HCT116 (cell line): ENCODE measurements around the gene MUC5B. TPM values are rescaled to one million over a fixed set of nuclear protein-coding genes. Genes with fewer than 3 reads are reported as not detected.

Experiments
- ATAC-seq: fragments of 200-7000 bp; cut with Tn5 transposase; 2 replicates; pipeline ENCODE4 v1.9.1; 2020; ENCODE audit warnings: mild to moderate bottlenecking, moderate library complexity
- BruUV-seq: library from RNA; stranded (reverse); fragments of 400-500 nt; replicated peaks from 2 replicates; lab custom pipeline; 2021; lab: Mats Ljungman, UMichigan
- CTCF ChIA-PET: fragments of 300-600 bp; sonication (Branson Sonifier 250); formaldehyde crosslinking; loops from one replicate; lab custom pipeline; 2021; ENCODE audit warnings: antibody characterized with exemption; lab: Charles Lee
- POLR2A ChIA-PET: fragments of 300-600, 350-600 bp; sonication (Branson Sonifier 250); formaldehyde crosslinking; loops from one replicate; lab custom pipeline; 2021; ENCODE audit warnings: antibody characterized with exemption; lab: Charles Lee
- RAD21 ChIA-PET, 2 experiments: fragments of 300-600 bp; sonication (Branson Sonifier 250); formaldehyde crosslinking; loops; one replicate each; lab custom pipeline; 2023; ENCODE audit warnings: low total read pairs in 2 of 2; ENCODE audit not compliant: uncharacterized antibody in 2 of 2, unreplicated experiment in 2 of 2, low non-redundant PET in 1 of 2; lab: Charles Lee
- DNase-seq: peaks from one replicate; pipeline ENCODE4 v3.0.0-alpha.2; 2010; ENCODE audit warnings: low read depth, low spot score
- H2AFZ ChIP-seq: fragments of 200-600 bp; shearing (Covaris generic), sonication (generic); 2 replicates; pipeline ENCODE4 v1.6.1; 2017; ENCODE audit warnings: low read depth, mixed run types, mixed read lengths, antibody characterized with exemption, low read length; ENCODE audit not compliant: poor library complexity, severe bottlenecking
- H3K27ac ChIP-seq: 2 replicates; pipeline ENCODE4 v1.5.1; 2012; ENCODE audit warnings: low read depth, low read length
- H3K27me3 ChIP-seq: fragments of 200-600 bp; sonication (generic); 2 replicates; pipeline ENCODE4 v1.6.1; 2016; ENCODE audit warnings: mixed run types, low read length, mixed read lengths; ENCODE audit not compliant: insufficient read depth
- H3K36me3 ChIP-seq, 2 experiments: fragments of 200-500 bp in 1 of 2; fragments of 200-600 bp in 1 of 2; sonication (Bioruptor generic) in 1 of 2; sonication (generic) in 1 of 2; 2 replicates each; pipeline versions ENCODE4 v1.5.1 to v1.6.1; 2014 to 2016; ENCODE audit warnings: low read length in 2 of 2, inconsistent platforms in 1 of 2, mixed read lengths in 1 of 2, mixed run types in 1 of 2; ENCODE audit not compliant: insufficient read depth in 2 of 2, control insufficient read depth in 1 of 2
- H3K4me1 ChIP-seq, 2 experiments: fragments of 200-600 bp in 1 of 2; sonication (generic) in 1 of 2; 2 replicates each; pipeline versions ENCODE4 v1.5.1 to v1.6.1; 2012 to 2017; ENCODE audit warnings: low read length in 2 of 2, inconsistent platforms in 1 of 2, mild to moderate bottlenecking in 1 of 2, mixed read lengths in 1 of 2, mixed run types in 1 of 2, moderate library complexity in 1 of 2; ENCODE audit not compliant: insufficient read depth in 2 of 2, control insufficient read depth in 1 of 2
- H3K4me2 ChIP-seq: fragments of 200-600 bp; sonication (generic); 2 replicates; pipeline ENCODE4 v1.6.1; 2017; ENCODE audit warnings: mixed run types, low read length, mixed read lengths
- H3K4me3 ChIP-seq, 2 experiments: fragments of 200-600 bp in 1 of 2; sonication (generic) in 1 of 2; replicated peaks in 1 of 2; 2 replicates each; pipeline ENCODE4 v1.5.1; 2011 to 2016; ENCODE audit warnings: low read length in 2 of 2, control low read depth in 1 of 2, low read depth in 1 of 2, mild to moderate bottlenecking in 1 of 2, mixed read lengths in 1 of 2, mixed run types in 1 of 2
- H3K79me2 ChIP-seq: fragments of 200-600 bp; sonication (generic); 2 replicates; pipeline ENCODE4 v1.6.1; 2017; ENCODE audit warnings: mild to moderate bottlenecking, mixed run types, low read length, moderate library complexity, mixed read lengths; ENCODE audit not compliant: insufficient read depth
- H3K9ac ChIP-seq: fragments of 200-600 bp; sonication (generic); 2 replicates; pipeline ENCODE4 v1.6.1; 2016; ENCODE audit warnings: low read length, mixed read lengths
- H3K9me2 ChIP-seq: fragments of 200-600 bp; sonication (generic), shearing (Covaris generic); 2 replicates; pipeline ENCODE4 v1.6.1; 2017; ENCODE audit warnings: mixed run types, mild to moderate bottlenecking, moderate library complexity; ENCODE audit not compliant: insufficient read depth
- H3K9me3 ChIP-seq, 2 experiments: fragments of 200-500 bp in 1 of 2; fragments of 200-600 bp in 1 of 2; sonication (Bioruptor generic) in 1 of 2; sonication (generic) in 1 of 2; 2 replicates each; pipeline ENCODE4 v1.6.1; 2014 to 2017; ENCODE audit warnings: low read length in 2 of 2, mixed read lengths in 2 of 2, inconsistent platforms in 1 of 2, low read depth in 1 of 2, mild to moderate bottlenecking in 1 of 2, mixed run types in 1 of 2, moderate library complexity in 1 of 2; ENCODE audit not compliant: control insufficient read depth in 1 of 2, insufficient read depth in 1 of 2
- H4K20me1 ChIP-seq: fragments of 200-600 bp; sonication (generic), shearing (Covaris generic); 2 replicates; pipeline ENCODE4 v1.6.1; 2017; ENCODE audit warnings: mixed run types, mild to moderate bottlenecking, moderate library complexity; ENCODE audit not compliant: insufficient read depth
- ELF1 ChIP-seq: IDR thresholded peaks from 2 replicates; pipeline ENCODE4 v1.6.1; 2012; ENCODE audit warnings: low read depth, borderline replicate concordance
- EZH2phosphoT487 ChIP-seq: fragments of 200-600 bp; IDR thresholded peaks from 2 replicates; pipeline ENCODE4 v1.6.1; 2018; ENCODE audit warnings: antibody characterized with exemption, borderline replicate concordance
- POLR2A ChIP-seq: IDR thresholded peaks from 2 replicates; pipeline ENCODE4 v1.7.0; 2011; ENCODE audit warnings: borderline replicate concordance; ENCODE audit not compliant: insufficient read depth, insufficient read length; ENCODE audit errors: extremely low read depth
- SP1 ChIP-seq: IDR thresholded peaks from 2 replicates; pipeline ENCODE4 v1.6.1; 2012; ENCODE audit warnings: low read depth
- SRF ChIP-seq: IDR thresholded peaks from 2 replicates; pipeline ENCODE4 v1.6.1; 2012; ENCODE audit warnings: low read depth
- ZBTB33 ChIP-seq: IDR thresholded peaks from 2 replicates; pipeline ENCODE4 v1.6.1; 2011; ENCODE audit warnings: mild to moderate bottlenecking, low read length, moderate library complexity; ENCODE audit not compliant: insufficient replicate concordance; ENCODE audit errors: extremely low read depth
- ZFX ChIP-seq: fragments of 450-650 bp; IDR thresholded peaks from 2 replicates; pipeline ENCODE4 v1.6.1; 2017
- intact Hi-C: fragments of 100-400 bp; cut with micrococcal nuclease; formaldehyde crosslinking; loops from 2 replicates; pipeline ENCODE4 v1.10.0; 2022
- total RNA-seq: library from RNA; stranded (reverse); gene quantifications from one replicate; pipeline ENCODE4 v1.2.1, GENCODE V29; 2021; ENCODE audit not compliant: unreplicated experiment

The MUC5B gene
- total RNA-seq, 1 experiment from 2014 or later, result 1.5 TPM

- RAD21 ChIA-PET, result no interaction called here
- no peak for TF ChIP-seq EZH2phosphoT487
- no peak for TF ChIP-seq POLR2A
- no peak for TF ChIP-seq SP1
- TF ChIP-seq ELF1, result no peak
- no peak for TF ChIP-seq ZBTB33
- no peak for TF ChIP-seq ZFX
- TF ChIP-seq SRF, result no peak
- no peaks in the 10 kb centered on the region for H4K20me1 ChIP-seq
- no peaks in the 10 kb centered on the region for H3K36me3 ChIP-seq
- H3K4me2 ChIP-seq, result no peak overlapping the region
- no TSS peak for BruUV-seq
- POLR2A ChIA-PET, result no interaction called here
- no peak overlapping the region for H3K9ac ChIP-seq
- no peaks in the 10 kb centered on the region for H3K9me3 ChIP-seq
- intact Hi-C loops, result no loop called here
- CTCF ChIA-PET, result no interaction called here
- no peaks in the 10 kb centered on the region for H3K79me2 ChIP-seq
- DNase-seq (no peak), ATAC-seq (no peak)
- H3K4me3 ChIP-seq, result no peak overlapping the region
- H3K27me3 ChIP-seq, result no peaks in the 10 kb centered on the region
- no peak overlapping the region for H2AFZ ChIP-seq
- no peaks in the 10 kb centered on the region for H3K9me2 ChIP-seq
- peaks cover 0 to 3% of the 10 kb centered on the region in 2 experiments; a peak in 1 of 4 replicates for H3K4me1 ChIP-seq
- H3K27ac ChIP-seq, result no peak overlapping the region
Observed at GRCh38 chr11:1230121-1230455, 7.2 kb downstream of the MUC5B start.
